ENCODE data around the gene ACRV1. TPM values are rescaled to one million over a fixed set of nuclear protein-coding genes. Genes with fewer than 3 reads are reported as not detected.
A peak's percentile ranks its signal among the peaks of the same experiment; 100 is the strongest.

ACRV1 gene
- total and polyA plus RNA-seq, 2 of the 13 experiments (the other 11 are each of a cell fraction or from before 2014, with no cell fraction given) = not detected

DNA sequence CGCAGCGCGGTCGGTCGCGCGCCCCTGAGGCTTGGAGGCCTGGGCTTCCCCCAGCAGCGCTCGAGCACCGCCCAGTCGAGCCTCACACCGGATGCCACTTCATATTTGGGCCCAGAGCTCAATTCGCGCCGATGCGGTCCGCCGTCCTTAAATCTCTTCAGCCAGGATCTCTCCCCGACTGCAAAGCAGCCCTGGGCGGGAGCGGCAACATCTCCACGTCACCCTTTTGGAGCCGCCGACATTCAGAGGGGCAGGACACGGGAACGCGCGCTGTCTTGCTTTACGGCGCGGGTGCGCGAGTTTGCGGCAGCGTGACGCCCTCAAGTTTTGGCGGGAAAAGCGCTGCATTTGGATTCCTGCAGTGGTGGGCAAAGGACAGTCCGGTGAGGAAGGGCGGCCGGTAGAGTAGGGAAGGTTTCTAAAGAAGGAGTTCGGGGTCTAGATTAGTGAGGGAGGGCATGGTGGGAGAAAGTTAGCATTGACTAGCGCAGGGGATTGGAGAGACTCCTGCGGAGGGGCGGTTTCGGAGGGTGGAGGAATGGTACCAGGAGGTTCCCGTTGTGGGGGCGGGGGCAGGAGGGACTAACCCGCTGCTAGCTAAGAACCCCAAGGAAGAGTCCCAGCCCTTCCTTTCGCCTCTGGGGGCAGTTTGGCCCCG, 54.9 kb downstream of the ACRV1 start (continued):
- TF ChIP-seq, protein P1, sequence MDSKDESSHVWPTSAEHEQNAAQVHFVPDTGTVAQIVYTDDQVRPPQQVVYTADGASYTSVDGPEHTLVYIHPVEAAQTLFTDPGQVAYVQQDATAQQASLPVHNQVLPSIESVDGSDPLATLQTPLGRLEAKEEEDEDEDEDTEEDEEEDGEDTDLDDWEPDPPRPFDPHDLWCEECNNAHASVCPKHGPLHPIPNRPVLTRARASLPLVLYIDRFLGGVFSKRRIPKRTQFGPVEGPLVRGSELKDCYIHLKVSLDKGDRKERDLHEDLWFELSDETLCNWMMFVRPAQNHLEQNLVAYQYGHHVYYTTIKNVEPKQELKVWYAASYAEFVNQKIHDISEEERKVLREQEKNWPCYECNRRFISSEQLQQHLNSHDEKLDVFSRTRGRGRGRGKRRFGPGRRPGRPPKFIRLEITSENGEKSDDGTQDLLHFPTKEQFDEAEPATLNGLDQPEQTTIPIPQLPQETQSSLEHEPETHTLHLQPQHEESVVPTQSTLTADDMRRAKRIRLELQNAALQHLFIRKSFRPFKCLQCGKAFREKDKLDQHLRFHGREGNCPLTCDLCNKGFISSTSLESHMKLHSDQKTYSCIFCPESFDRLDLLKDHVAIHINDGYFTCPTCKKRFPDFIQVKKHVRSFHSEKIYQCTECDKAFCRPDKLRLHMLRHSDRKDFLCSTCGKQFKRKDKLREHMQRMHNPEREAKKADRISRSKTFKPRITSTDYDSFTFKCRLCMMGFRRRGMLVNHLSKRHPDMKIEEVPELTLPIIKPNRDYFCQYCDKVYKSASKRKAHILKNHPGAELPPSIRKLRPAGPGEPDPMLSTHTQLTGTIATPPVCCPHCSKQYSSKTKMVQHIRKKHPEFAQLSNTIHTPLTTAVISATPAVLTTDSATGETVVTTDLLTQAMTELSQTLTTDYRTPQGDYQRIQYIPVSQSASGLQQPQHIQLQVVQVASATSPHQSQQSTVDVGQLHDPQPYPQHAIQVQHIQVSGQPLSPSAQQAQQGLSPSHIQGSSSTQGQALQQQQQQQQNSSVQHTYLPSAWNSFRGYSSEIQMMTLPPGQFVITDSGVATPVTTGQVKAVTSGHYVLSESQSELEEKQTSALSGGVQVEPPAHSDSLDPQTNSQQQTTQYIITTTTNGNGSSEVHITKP (CRISPR knock-in tag; IDR thresholded peaks at IDR 0.05; ENCODE audit: low read depth) = peak; percentile 58; the same call in 1 of the 2 replicates
- TF ChIP-seq ZNF549 (CRISPR knock-in tag; IDR thresholded peaks at IDR 0.05) (no peak), ZFP36L1 (CRISPR knock-in tag; IDR thresholded peaks at IDR 0.05) (no peak; the same call in 1 of the 2 replicates), ZNF776 (CRISPR knock-in tag; IDR thresholded peaks at IDR 0.05) (peak; percentile 94), KDM1A (CRISPR knock-in tag; IDR thresholded peaks at IDR 0.05) (no peak), ZNF10 (CRISPR knock-in tag; IDR thresholded peaks at IDR 0.05; ENCODE audit: borderline replicate concordance, low read depth) (no peak), CENPX (CRISPR knock-in tag; IDR thresholded peaks at IDR 0.05) (no peak), ZNF24 (IDR thresholded peaks at IDR 0.05) (no peak), BRD4 (CRISPR knock-in tag; IDR thresholded peaks at IDR 0.05) (peak; percentile 96), NFE2L1 (CRISPR knock-in tag; IDR thresholded peaks at IDR 0.05; ENCODE audit: borderline replicate concordance) (no peak), HOXA3 (CRISPR knock-in tag; IDR thresholded peaks at IDR 0.05) (peak; percentile 88), SP2 (CRISPR knock-in tag; IDR thresholded peaks at IDR 0.05) (peak; percentile 60), RFX3 (CRISPR knock-in tag; IDR thresholded peaks at IDR 0.05) (no peak), ZNF317 (CRISPR knock-in tag; IDR thresholded peaks at IDR 0.05) (peak; percentile 74), ZBTB21 (CRISPR knock-in tag; IDR thresholded peaks at IDR 0.05) (no peak; the same call in 1 of the 2 replicates), CREM (IDR thresholded peaks at IDR 0.05) (peak; percentile 70), CREM (CRISPR knock-in tag; IDR thresholded peaks at IDR 0.05) (no peak), HDAC1 (CRISPR knock-in tag; IDR thresholded peaks at IDR 0.05) (peak; percentile 95), ZNF260 (CRISPR knock-in tag; IDR thresholded peaks at IDR 0.05; ENCODE audit: borderline replicate concordance, low read depth) (no peak), PAF1 (CRISPR knock-in tag; IDR thresholded peaks at IDR 0.05) (no peak), IRF2 (CRISPR knock-in tag; IDR thresholded peaks at IDR 0.05) (peak; percentile 61; the same call in 1 of the 2 replicates), ZNF180 (CRISPR knock-in tag; IDR thresholded peaks at IDR 0.05; ENCODE audit: borderline replicate concordance, low read depth) (0 out of 2 replicates have a peak, but pooled peaks have one; percentile 90), MEF2D (CRISPR knock-in tag; IDR thresholded peaks at IDR 0.05) (peak; percentile 80), CAMTA2 (CRISPR knock-in tag; IDR thresholded peaks at IDR 0.05; ENCODE audit: borderline replicate concordance) (0 out of 2 replicates have a peak, but pooled peaks have one; percentile 70)
- TF ChIP-seq, protein P2, sequence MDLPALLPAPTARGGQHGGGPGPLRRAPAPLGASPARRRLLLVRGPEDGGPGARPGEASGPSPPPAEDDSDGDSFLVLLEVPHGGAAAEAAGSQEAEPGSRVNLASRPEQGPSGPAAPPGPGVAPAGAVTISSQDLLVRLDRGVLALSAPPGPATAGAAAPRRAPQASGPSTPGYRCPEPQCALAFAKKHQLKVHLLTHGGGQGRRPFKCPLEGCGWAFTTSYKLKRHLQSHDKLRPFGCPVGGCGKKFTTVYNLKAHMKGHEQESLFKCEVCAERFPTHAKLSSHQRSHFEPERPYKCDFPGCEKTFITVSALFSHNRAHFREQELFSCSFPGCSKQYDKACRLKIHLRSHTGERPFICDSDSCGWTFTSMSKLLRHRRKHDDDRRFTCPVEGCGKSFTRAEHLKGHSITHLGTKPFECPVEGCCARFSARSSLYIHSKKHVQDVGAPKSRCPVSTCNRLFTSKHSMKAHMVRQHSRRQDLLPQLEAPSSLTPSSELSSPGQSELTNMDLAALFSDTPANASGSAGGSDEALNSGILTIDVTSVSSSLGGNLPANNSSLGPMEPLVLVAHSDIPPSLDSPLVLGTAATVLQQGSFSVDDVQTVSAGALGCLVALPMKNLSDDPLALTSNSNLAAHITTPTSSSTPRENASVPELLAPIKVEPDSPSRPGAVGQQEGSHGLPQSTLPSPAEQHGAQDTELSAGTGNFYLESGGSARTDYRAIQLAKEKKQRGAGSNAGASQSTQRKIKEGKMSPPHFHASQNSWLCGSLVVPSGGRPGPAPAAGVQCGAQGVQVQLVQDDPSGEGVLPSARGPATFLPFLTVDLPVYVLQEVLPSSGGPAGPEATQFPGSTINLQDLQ (CRISPR knock-in tag; IDR thresholded peaks at IDR 0.05) = 0 out of 2 replicates have a peak, but pooled peaks have one; percentile 13
- TF ChIP-seq, protein P3, sequence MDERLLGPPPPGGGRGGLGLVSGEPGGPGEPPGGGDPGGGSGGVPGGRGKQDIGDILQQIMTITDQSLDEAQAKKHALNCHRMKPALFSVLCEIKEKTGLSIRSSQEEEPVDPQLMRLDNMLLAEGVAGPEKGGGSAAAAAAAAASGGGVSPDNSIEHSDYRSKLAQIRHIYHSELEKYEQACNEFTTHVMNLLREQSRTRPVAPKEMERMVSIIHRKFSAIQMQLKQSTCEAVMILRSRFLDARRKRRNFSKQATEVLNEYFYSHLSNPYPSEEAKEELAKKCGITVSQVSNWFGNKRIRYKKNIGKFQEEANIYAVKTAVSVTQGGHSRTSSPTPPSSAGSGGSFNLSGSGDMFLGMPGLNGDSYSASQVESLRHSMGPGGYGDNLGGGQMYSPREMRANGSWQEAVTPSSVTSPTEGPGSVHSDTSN (CRISPR knock-in tag; IDR thresholded peaks at IDR 0.05) = no peak

Measured in HepG2 (cell line).